NCI-H1417 (cell line): ENCODE measurements around the gene ULK2.
A peak's percentile ranks its signal among the peaks of the same experiment; 100 is the strongest.
"Not testable (repeated sequence)": the region's sequence is repeated elsewhere in the genome, so short reads cannot be mapped to it uniquely, and the experiment has no call there.

Source experiments
- DNase-seq, 3 experiments: peaks; one replicate each; lab custom pipeline; 2025; lab: John Stamatoyannopoulos, UW

The ULK2 gene

GRCh38 chr17:19865021-19865420 is 2.7 kb downstream of the ULK2 start:
- DNase-seq: no peak

GRCh38 chr17:19860647-19861177 is 7.0 kb downstream of the ULK2 start:
- not testable (repeated sequence) for DNase-seq

- DNase-seq: peak in 1 of 3 experiments; percentile 13
These were observed 10.1 kb downstream of the ULK2 start for GRCh38 chr17:19857640-19858039.

GRCh38 chr17:19833914-19834313 is 33.8 kb downstream of the ULK2 start:
- DNase-seq: no peak

- no peak for DNase-seq
These were observed 37.7 kb downstream of the ULK2 start for GRCh38 chr17:19830061-19830460.

- no peak for DNase-seq
These were observed 55.3 kb downstream of the ULK2 start for GRCh38 chr17:19812407-19812806.

- no peak for DNase-seq
These were observed 62.7 kb downstream of the ULK2 start for GRCh38 chr17:19805006-19805405.

- no peak for DNase-seq
These were observed 67.2 kb downstream of the ULK2 start for GRCh38 chr17:19800571-19800970.

GRCh38 chr17:19799796-19800195 is 67.9 kb downstream of the ULK2 start:
- no peak for DNase-seq

GRCh38 chr17:19796457-19796856 is 71.3 kb downstream of the ULK2 start:
- no peak for DNase-seq

GRCh38 chr17:19791918-19792550 is 75.7 kb downstream of the ULK2 start:
- DNase-seq: no peak

- DNase-seq: no peak
These were observed 79.9 kb downstream of the ULK2 start for GRCh38 chr17:19787733-19788357.

GRCh38 chr17:19785854-19786253 is 81.9 kb downstream of the ULK2 start:
- DNase-seq: no peak

GRCh38 chr17:19781488-19782458 is 86.0 kb downstream of the ULK2 start:
- DNase-seq: no peak

- no peak for DNase-seq
These were observed 86.9 kb downstream of the ULK2 start for GRCh38 chr17:19780846-19781245.

- no peak for DNase-seq
These were observed 94.2 kb downstream of the ULK2 start for GRCh38 chr17:19773534-19773933.

GRCh38 chr17:19771971-19772630 is 95.6 kb downstream of the ULK2 start:
- no peak for DNase-seq

GRCh38 chr17:19770985-19771735 is 96.6 kb downstream of the ULK2 start:
- no peak for DNase-seq

GRCh38 chr17:19769946-19770652 is 97.6 kb downstream of the ULK2 start:
- no peak for DNase-seq

- no peak for DNase-seq
These were observed 99.5 kb downstream of the ULK2 start for GRCh38 chr17:19768046-19768782.
